GM21515 (cell line): ENCODE results near the gene DNLZ.
"Not testable (repeated sequence)": the region's sequence is repeated elsewhere in the genome, so short reads cannot be mapped to it uniquely, and the experiment has no call there.

Experiments used
- ATAC-seq: cut with Tn5 transposase; IDR thresholded peaks from one replicate; pipeline ENCODE4 v1.9.1; 2021; ENCODE audit not compliant: unreplicated experiment

Gene DNLZ

GRCh38 chr9:136361754-136362449 is 1.6 kb downstream of the DNLZ start:
- no peak for ATAC-seq

- ATAC-seq = no peak
Measured at GRCh38 chr9:136361047-136361753, 2.3 kb downstream of the DNLZ start.

- no peak for ATAC-seq
Measured at GRCh38 chr9:136359774-136360718, 3.5 kb downstream of the DNLZ start.

DNA sequence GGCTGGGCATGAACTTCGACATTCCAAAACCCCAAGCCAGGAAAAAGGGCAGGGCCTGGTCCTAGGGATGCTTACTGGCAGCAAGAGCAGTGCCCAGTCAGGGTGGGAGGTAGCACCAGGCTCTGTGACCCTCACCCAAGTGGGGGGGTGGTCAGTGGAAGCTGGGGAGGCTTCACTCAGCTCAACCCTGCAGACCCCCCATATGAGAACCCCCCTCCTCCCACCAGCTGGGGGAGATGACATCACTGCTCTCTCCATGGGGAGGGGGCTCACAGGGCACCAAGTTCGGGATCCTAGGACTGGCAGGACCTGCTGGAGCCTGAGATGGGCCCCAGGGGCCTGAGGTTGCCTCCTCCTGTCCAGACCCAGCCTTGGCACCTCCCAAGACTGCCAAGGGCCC is 4.7 kb downstream of the DNLZ start:
- no peak for ATAC-seq

- no peak for ATAC-seq
Measured at GRCh38 chr9:136358016-136358415, 5.5 kb downstream of the DNLZ start.

GRCh38 chr9:136357202-136357725 is 6.3 kb downstream of the DNLZ start:
- no peak for ATAC-seq

GRCh38 chr9:136355616-136356557 is 7.7 kb downstream of the DNLZ start:
- no peak for ATAC-seq

DNA sequence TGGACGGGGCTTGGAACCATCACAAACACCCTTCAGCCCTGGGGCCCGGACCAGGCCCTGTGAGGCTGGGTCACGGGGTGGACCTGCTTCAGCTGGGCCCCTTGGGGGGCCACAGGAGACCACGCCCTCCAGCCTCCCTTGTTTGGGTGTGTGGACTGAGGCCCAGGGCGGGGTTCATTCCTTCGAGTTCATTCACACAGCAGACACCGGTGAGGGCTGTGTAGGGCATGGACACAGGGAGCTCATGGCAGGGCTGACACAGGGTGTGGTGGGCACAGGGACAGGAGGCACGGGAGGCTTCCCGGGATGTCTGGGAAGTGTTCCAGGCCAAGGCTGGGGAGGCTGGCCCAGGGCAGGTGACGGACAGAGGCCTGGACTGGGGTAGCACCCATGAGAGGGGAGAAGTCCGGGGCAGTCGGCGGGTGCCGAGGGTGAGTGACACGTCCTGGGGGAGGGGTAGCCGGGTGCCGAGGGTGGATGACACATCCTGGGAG is 8.9 kb downstream of the DNLZ start:
- no peak for ATAC-seq

DNA sequence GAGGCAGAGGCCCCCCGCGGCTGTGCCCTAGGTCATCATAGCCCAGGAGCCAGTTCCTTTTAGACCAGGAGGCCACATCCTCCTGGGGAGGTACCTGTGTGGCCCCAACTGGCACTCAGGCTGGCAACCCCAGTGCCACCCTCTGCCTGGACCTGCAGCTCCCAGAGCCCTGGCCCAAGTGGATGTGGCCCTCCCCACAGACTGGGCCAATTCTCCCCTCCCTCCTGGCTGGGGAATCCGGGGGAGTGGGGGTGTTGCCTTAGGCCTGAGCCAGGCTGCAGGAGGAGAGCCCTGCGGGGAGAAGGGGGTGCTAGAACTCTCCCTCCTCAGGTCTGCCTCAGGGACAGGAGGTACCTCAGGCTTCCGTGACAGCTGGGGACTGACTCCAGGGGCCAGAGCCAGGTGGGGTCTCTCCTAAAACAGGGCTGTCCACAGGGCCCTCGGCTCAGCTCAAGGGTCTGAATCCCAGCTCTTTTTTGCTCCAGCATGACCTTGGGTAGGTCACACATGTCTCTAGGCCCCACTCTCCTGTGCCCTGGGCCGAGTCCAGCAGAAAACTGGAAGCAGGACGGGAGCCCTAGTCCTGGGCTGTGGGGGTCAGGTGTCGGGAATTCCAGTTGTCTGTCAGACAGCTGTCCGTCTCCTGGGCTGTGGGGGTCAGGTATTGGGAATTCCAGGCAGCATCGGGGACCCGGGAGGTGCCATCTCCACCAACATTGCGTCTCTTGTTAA is 9.6 kb downstream of the DNLZ start:
- no peak for ATAC-seq

GRCh38 chr9:136353088-136353487 is 10.5 kb downstream of the DNLZ start:
- ATAC-seq = no peak

GRCh38 chr9:136352682-136353081 is 10.9 kb downstream of the DNLZ start:
- no peak for ATAC-seq

DNA sequence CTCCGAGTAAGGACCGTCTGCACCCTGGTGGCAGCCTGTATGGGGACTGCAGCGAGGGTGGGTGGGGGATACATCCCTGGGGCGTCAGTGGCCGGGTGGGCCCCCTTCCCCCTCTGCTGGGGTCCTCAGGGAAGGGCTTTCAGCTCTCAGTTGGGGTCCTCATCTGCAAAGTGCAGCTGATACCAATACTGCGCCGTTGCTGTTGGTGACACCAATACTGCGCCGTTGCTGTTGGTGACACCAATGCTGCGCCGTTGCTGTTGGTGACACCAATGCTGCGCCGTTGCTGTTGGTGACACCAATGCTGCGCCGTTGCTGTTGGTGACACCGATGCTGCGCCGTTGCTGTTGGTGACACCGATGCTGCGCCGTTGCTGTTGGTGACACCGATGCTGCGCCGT is 11.7 kb downstream of the DNLZ start:
- not testable (repeated sequence) for ATAC-seq

- no peak for ATAC-seq
Measured at GRCh38 chr9:136351252-136351800, 12.2 kb downstream of the DNLZ start.

DNA sequence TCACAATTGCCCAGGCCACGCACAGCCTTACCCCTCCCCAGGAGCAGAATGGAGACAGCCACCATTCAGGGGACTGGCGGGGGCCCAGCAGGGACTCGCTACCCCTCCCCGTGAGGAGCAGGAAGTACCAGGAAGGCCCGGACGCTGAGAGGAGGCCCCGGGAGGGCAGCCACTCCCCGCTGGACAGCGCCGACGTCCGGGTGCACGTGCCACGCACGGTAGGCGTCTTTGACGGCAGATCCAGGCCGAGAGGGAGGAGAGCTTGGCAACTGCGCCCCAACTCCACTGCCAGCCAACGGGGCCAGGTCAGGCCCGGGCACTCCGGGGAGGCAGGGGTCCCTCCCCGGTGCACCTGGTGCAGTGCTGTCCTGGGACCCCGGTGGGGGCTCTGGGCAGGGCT is 14.0 kb downstream of the DNLZ start:
- no peak for ATAC-seq

- ATAC-seq = no peak
Measured at GRCh38 chr9:136348691-136349090, 14.9 kb downstream of the DNLZ start.

GRCh38 chr9:136347472-136348256 is 15.9 kb downstream of the DNLZ start:
- no peak for ATAC-seq

GRCh38 chr9:136346927-136347465 is 16.5 kb downstream of the DNLZ start:
- ATAC-seq = no peak

- no peak for ATAC-seq
Measured at GRCh38 chr9:136346157-136346481, 17.4 kb downstream of the DNLZ start.
